ENCODE results near the gene CCNY.

Gene CCNY

DNA sequence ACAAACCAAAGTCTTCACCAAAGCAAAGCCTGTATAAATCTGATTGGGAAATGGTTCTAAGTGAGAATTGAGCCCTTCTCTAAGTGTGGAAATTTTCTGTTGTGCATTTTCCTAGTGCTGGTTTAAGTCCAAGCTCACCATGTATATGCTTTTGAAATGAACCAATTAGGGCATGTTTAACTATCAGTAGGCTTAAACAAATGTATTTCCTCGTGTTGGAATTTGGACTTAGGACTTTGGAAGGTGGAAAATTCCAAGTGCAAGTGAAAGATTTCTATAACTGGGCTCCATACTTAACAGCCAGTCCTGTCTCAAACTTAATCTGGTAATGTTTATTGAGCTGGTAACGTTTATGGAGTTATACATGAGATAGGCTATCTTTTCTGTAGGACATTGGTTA lies 28.5 kb downstream of the CCNY start:
- H3K23ac ChIP-seq (ENCODE audit: low read length in 2 of 2), result no peak overlapping the region
- no peak overlapping the region for H3K27ac ChIP-seq (ENCODE audit: low read length, poor library complexity, severe bottlenecking)
- H2AK5ac ChIP-seq (ENCODE audit: low read length, severe bottlenecking), result no peak overlapping the region
- no peak overlapping the region for H2BK12ac ChIP-seq (ENCODE audit: low read length in 2 of 2)
- H3K4me1 ChIP-seq (ENCODE audit: control insufficient read depth, insufficient read depth, low read depth, low read length), result peaks cover 4% of the 10 kb centered on the region
- H3K4me3 ChIP-seq (ENCODE audit: insufficient read depth in 1 of 2, low read depth in 1 of 2, low read length in 2 of 2), result no peak overlapping the region
- no peak overlapping the region for H4K8ac ChIP-seq (ENCODE audit: low read length)
- H2AFZ ChIP-seq (ENCODE audit: low read depth, low read length), result no peak overlapping the region
- H2BK15ac ChIP-seq (ENCODE audit: low read depth, poor library complexity, severe bottlenecking), result no peak overlapping the region
- no peak overlapping the region for H2BK5ac ChIP-seq (ENCODE audit: low read depth, low read length, poor library complexity, severe bottlenecking)
- no peak overlapping the region for H3K4me2 ChIP-seq (ENCODE audit: low read length, poor library complexity, severe bottlenecking)
- H4K91ac ChIP-seq (ENCODE audit: low read length), result no peak overlapping the region
- H3K18ac ChIP-seq (ENCODE audit: low read depth in 1 of 2, low read length in 2 of 2), result no peak overlapping the region
- no peak overlapping the region for H3K9ac ChIP-seq (ENCODE audit: low read length)
- H3K79me1 ChIP-seq (replicated peaks; ENCODE audit: low read length, poor library complexity, severe bottlenecking), result peaks cover 18% of the 10 kb centered on the region
- no peak overlapping the region for H2BK120ac ChIP-seq (ENCODE audit: low read depth, low read length)
- no peaks in the 10 kb centered on the region for H3K27me3 ChIP-seq (ENCODE audit: control insufficient read depth in 1 of 2, insufficient read depth in 1 of 2, low read length in 2 of 2)
- no peaks in the 10 kb centered on the region for H3K9me3 ChIP-seq (ENCODE audit: control insufficient read depth, low read length)
- no peak overlapping the region for H3K4ac ChIP-seq (ENCODE audit: low read depth in 1 of 2, low read length in 2 of 2)
- no peak for DNase-seq
- H3K14ac ChIP-seq (ENCODE audit: low read length in 2 of 2), result no peak overlapping the region
- 43% methylated on average over 2 of the region's 2 CpGs for WGBS
- H3K36me3 ChIP-seq (ENCODE audit: control insufficient read depth in 1 of 2, insufficient read depth in 2 of 2, low read depth in 1 of 2, low read length in 2 of 2), result peaks cover 0 to 7% of the 10 kb centered on the region in 2 experiments

DNA sequence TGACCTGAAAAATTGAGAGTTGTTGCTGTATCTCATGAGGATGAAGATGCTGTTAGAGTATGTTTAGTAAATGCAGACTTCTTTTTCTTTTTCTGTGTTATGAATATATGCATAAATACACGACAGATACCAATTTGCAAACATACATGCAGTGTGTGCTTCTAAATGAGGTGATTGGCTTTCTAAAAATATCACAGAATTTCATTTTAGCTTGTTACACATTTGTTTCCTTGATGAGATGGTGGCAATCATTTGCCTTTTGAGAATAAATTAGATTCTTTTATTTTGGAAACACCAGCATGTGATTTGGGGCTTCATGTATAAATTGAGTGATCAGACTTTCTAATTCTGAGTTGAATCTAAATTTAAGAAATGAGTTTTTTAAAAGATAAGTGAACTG lies 29.7 kb downstream of the CCNY start:
- no peak for DNase-seq
- Histone ChIP-seq H2AK5ac (ENCODE audit: low read length, severe bottlenecking) (no peak overlapping the region), H2BK15ac (ENCODE audit: low read depth, poor library complexity, severe bottlenecking) (no peak overlapping the region), H3K4me2 (ENCODE audit: low read length, poor library complexity, severe bottlenecking) (no peak overlapping the region), H3K9ac (ENCODE audit: low read length) (no peak overlapping the region), H3K18ac (ENCODE audit: low read depth in 1 of 2, low read length in 2 of 2) (no peak overlapping the region), H4K91ac (ENCODE audit: low read length) (no peak overlapping the region), H2BK12ac (ENCODE audit: low read length in 2 of 2) (no peak overlapping the region), H3K9me3 (ENCODE audit: control insufficient read depth, low read length) (no peaks in the 10 kb centered on the region), H3K23ac (ENCODE audit: low read length in 2 of 2) (no peak overlapping the region), H3K14ac (ENCODE audit: low read length in 2 of 2) (no peak overlapping the region), H3K4me1 (ENCODE audit: control insufficient read depth, insufficient read depth, low read depth, low read length) (peaks cover 3% of the 10 kb centered on the region), H4K8ac (ENCODE audit: low read length) (no peak overlapping the region), H2AFZ (ENCODE audit: low read depth, low read length) (no peak overlapping the region), H3K79me1 (replicated peaks; ENCODE audit: low read length, poor library complexity, severe bottlenecking) (peaks cover 18% of the 10 kb centered on the region), H3K27me3 (ENCODE audit: control insufficient read depth in 1 of 2, insufficient read depth in 1 of 2, low read length in 2 of 2) (no peaks in the 10 kb centered on the region), H2BK120ac (ENCODE audit: low read depth, low read length) (no peak overlapping the region), H3K4me3 (ENCODE audit: insufficient read depth in 1 of 2, low read depth in 1 of 2, low read length in 2 of 2) (no peak overlapping the region), H2BK5ac (ENCODE audit: low read depth, low read length, poor library complexity, severe bottlenecking) (no peak overlapping the region), H3K36me3 (ENCODE audit: control insufficient read depth in 1 of 2, insufficient read depth in 2 of 2, low read depth in 1 of 2, low read length in 2 of 2) (peaks cover 0 to 7% of the 10 kb centered on the region in 2 experiments), H3K27ac (ENCODE audit: low read length, poor library complexity, severe bottlenecking) (no peak overlapping the region), H3K4ac (ENCODE audit: low read depth in 1 of 2, low read length in 2 of 2) (no peak overlapping the region)
- WGBS, result no CpG with 5 or more reads among the region's 1 CpG

DNA sequence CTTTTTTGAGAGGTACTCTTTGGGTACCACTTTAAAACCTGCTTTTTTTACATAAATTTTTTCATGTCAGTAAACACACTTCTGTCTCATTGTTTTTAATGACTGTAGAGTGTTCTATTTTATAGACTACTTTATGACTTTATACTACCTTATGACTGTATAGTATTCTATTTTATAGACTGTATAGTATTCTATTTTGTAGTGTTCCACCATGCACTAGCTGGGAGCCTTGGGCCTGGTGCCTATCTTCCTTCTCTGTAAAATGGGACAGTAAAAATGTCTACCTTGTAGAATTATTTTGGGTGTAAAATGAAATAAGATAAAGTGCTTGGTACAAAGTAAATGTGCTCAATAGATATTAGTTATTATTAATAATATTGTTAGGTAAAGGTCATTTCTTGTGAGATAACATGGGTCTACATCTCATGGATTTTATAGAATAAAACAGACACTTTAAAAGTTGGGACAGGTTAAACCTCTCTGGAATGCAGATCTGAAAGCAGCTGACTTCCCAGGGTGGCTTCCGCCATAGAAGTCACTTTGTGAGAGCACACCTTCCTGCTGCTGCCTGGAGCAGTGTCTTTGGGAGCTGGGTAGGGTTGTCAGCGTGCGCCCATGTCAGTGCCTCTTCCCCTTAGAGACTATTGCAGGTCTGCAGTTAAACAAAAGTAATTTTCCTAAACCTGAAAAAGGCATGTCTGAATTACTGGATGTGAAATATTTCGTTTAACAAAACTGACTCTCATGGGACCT lies 31.0 kb downstream of the CCNY start:
- DNase-seq, result no peak
- Histone ChIP-seq H2BK15ac (ENCODE audit: low read depth, poor library complexity, severe bottlenecking) (no peak overlapping the region), H3K36me3 (ENCODE audit: control insufficient read depth in 1 of 2, insufficient read depth in 2 of 2, low read depth in 1 of 2, low read length in 2 of 2) (peaks cover 0 to 7% of the 10 kb centered on the region in 2 experiments), H3K9me3 (ENCODE audit: control insufficient read depth, low read length) (no peaks in the 10 kb centered on the region), H3K27me3 (ENCODE audit: control insufficient read depth in 1 of 2, insufficient read depth in 1 of 2, low read length in 2 of 2) (no peaks in the 10 kb centered on the region), H3K18ac (ENCODE audit: low read depth in 1 of 2, low read length in 2 of 2) (no peak overlapping the region), H3K14ac (ENCODE audit: low read length in 2 of 2) (no peak overlapping the region), H4K91ac (ENCODE audit: low read length) (no peak overlapping the region), H3K4me2 (ENCODE audit: low read length, poor library complexity, severe bottlenecking) (no peak overlapping the region), H3K4ac (ENCODE audit: low read depth in 1 of 2, low read length in 2 of 2) (no peak overlapping the region), H3K23ac (ENCODE audit: low read length in 2 of 2) (no peak overlapping the region), H2AK5ac (ENCODE audit: low read length, severe bottlenecking) (no peak overlapping the region), H3K9ac (ENCODE audit: low read length) (no peak overlapping the region), H3K4me3 (ENCODE audit: insufficient read depth in 1 of 2, low read depth in 1 of 2, low read length in 2 of 2) (no peak overlapping the region), H3K4me1 (ENCODE audit: control insufficient read depth, insufficient read depth, low read depth, low read length) (peaks cover 7% of the 10 kb centered on the region), H2BK12ac (ENCODE audit: low read length in 2 of 2) (no peak overlapping the region), H2BK120ac (ENCODE audit: low read depth, low read length) (no peak overlapping the region), H2BK5ac (ENCODE audit: low read depth, low read length, poor library complexity, severe bottlenecking) (no peak overlapping the region), H4K8ac (ENCODE audit: low read length) (no peak overlapping the region), H3K27ac (ENCODE audit: low read length, poor library complexity, severe bottlenecking) (no peak overlapping the region), H2AFZ (ENCODE audit: low read depth, low read length) (no peak overlapping the region), H3K79me1 (replicated peaks; ENCODE audit: low read length, poor library complexity, severe bottlenecking) (peaks cover 21% of the 10 kb centered on the region)
- WGBS, result 95% methylated on average over 4 of the region's 4 CpGs

DNA sequence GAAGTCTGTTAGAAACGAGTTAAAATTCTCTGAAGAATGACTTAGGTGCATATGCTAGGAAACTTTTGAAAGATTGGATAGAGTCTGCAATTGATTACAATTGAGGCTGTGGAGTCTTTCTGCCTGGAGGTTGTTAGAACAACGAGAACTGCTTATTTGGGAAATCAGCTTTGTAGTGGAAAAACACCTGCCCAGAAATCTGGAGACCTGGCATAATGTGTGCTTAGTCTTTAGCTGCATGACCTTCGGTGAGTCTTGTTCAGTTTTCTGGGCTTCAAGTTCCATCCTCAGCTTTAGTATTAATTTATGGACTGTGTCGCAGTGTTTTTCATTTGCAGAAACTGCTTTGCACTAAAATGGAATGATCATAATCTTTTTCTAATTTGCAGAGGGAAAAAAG lies 31.7 kb downstream of the CCNY start:
- Histone ChIP-seq H3K36me3 (ENCODE audit: control insufficient read depth in 1 of 2, insufficient read depth in 2 of 2, low read depth in 1 of 2, low read length in 2 of 2) (peaks cover 0 to 3% of the 10 kb centered on the region in 2 experiments), H3K9ac (ENCODE audit: low read length) (no peak overlapping the region), H3K18ac (ENCODE audit: low read depth in 1 of 2, low read length in 2 of 2) (no peak overlapping the region), H3K23ac (ENCODE audit: low read length in 2 of 2) (no peak overlapping the region), H3K4ac (ENCODE audit: low read depth in 1 of 2, low read length in 2 of 2) (no peak overlapping the region), H2BK15ac (ENCODE audit: low read depth, poor library complexity, severe bottlenecking) (no peak overlapping the region), H2AFZ (ENCODE audit: low read depth, low read length) (no peak overlapping the region), H3K27me3 (ENCODE audit: control insufficient read depth in 1 of 2, insufficient read depth in 1 of 2, low read length in 2 of 2) (no peaks in the 10 kb centered on the region), H2BK12ac (ENCODE audit: low read length in 2 of 2) (no peak overlapping the region), H4K8ac (ENCODE audit: low read length) (no peak overlapping the region), H2AK5ac (ENCODE audit: low read length, severe bottlenecking) (no peak overlapping the region), H3K27ac (ENCODE audit: low read length, poor library complexity, severe bottlenecking) (no peak overlapping the region), H2BK120ac (ENCODE audit: low read depth, low read length) (no peak overlapping the region), H3K4me1 (ENCODE audit: control insufficient read depth, insufficient read depth, low read depth, low read length) (peaks cover 8% of the 10 kb centered on the region), H3K4me2 (ENCODE audit: low read length, poor library complexity, severe bottlenecking) (no peak overlapping the region), H3K9me3 (ENCODE audit: control insufficient read depth, low read length) (no peaks in the 10 kb centered on the region), H4K91ac (ENCODE audit: low read length) (no peak overlapping the region), H3K79me1 (replicated peaks; ENCODE audit: low read length, poor library complexity, severe bottlenecking) (peaks cover 18% of the 10 kb centered on the region), H3K14ac (ENCODE audit: low read length in 2 of 2) (no peak overlapping the region), H2BK5ac (ENCODE audit: low read depth, low read length, poor library complexity, severe bottlenecking) (no peak overlapping the region), H3K4me3 (ENCODE audit: insufficient read depth in 1 of 2, low read depth in 1 of 2, low read length in 2 of 2) (no peak overlapping the region)
- no peak for DNase-seq
- 87% methylated on average over 4 of the region's 4 CpGs for WGBS
